Measurements from ENCODE around the gene PEAR1. TPM values are rescaled to one million over a fixed set of nuclear protein-coding genes. Genes with fewer than 3 reads are reported as not detected.

The PEAR1 gene
- total RNA-seq, 1 donor: 1.7 TPM

DNA sequence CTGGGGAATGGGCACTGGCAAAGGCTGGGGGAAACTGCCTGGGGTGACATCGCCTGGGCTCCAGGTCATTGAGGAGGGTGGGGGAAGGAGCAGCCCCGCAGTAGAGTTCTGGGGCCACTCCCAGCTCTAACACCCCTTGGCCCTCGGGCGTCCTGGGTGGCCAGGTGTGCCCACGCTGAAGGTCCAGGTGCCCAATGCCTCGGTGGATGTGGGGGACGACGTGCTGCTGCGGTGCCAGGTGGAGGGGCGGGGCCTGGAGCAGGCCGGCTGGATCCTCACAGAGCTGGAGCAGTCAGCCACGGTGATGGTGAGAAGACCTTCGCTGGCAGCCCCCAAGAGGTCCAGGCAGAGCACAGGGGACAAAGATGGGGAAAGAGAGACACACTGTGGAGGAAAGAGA is 25.2 kb upstream of the PEAR1 start:
- Histone ChIP-seq H3K4me1 (ENCODE audit: insufficient read depth, low read length) (peaks cover 2% of the 10 kb centered on the region), H3K27me3 (ENCODE audit: insufficient read depth, low read length) (peaks cover 3% of the 10 kb centered on the region), H3K4me3 (ENCODE audit: low read length) (no peak overlapping the region), H3K9me3 (ENCODE audit: low read depth, low read length) (no peaks in the 10 kb centered on the region)

DNA sequence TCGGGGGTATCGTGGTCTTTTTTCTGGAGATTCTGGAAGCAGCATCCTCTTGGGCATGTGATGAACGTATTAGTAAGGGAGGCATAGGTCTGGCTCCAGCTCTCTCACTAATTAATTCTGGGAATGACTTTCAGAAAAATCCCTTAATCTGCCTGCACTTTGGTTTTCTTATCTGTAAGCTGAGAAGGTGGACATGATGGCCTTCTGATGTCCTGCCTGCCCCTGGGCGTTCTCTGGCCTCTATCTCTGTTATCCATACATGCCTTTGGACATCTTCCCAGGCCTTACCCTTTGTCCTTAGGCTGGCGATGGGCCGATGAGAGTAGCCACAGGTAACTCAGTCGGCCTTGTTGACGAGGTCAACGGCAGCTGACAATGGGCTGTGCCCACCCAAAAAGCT is 24.1 kb upstream of the PEAR1 start:
- peaks cover 3% of the 10 kb centered on the region for H3K27me3 ChIP-seq (ENCODE audit: insufficient read depth, low read length)
- H3K4me1 ChIP-seq (ENCODE audit: insufficient read depth, low read length): peaks cover 2% of the 10 kb centered on the region
- no peak overlapping the region for H3K4me3 ChIP-seq (ENCODE audit: low read length)
- H3K9me3 ChIP-seq (ENCODE audit: low read depth, low read length): no peaks in the 10 kb centered on the region

DNA sequence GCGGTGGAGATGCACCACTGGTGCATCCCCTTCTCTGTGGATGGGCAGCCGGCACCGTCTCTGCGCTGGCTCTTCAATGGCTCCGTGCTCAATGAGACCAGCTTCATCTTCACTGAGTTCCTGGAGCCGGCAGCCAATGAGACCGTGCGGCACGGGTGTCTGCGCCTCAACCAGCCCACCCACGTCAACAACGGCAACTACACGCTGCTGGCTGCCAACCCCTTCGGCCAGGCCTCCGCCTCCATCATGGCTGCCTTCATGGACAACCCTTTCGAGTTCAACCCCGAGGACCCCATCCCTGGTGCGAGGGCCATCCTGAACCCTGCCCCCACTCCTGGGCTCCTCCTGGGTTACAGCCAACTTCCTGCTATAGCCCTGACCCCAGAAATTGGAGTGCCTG is 19.9 kb upstream of the PEAR1 start:
- Histone ChIP-seq H3K27me3 (ENCODE audit: insufficient read depth, low read length) (no peaks in the 10 kb centered on the region), H3K9me3 (ENCODE audit: low read depth, low read length) (no peaks in the 10 kb centered on the region), H3K4me3 (ENCODE audit: low read length) (no peak overlapping the region), H3K4me1 (ENCODE audit: insufficient read depth, low read length) (no peaks in the 10 kb centered on the region)

DNA sequence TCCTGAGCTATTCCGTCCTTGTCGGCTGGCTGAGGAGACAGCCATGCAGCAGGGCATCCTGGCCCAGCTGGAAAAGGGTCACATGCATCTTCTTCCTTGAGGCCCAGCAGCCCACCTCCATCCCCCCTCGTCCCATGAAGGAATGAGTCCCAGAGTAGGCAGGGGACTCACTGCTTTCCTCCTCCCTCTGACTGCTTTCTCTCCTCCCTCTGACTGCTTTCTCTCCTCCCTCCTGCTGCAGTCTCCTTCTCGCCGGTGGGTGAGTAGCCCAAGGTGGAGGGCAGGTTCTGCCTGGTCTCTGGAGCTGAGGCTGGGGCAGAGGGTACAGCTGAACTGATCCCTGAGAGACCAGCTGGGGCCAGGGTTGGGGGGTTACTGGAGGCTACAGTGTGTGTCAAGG is 19.4 kb upstream of the PEAR1 start:
- Histone ChIP-seq H3K9me3 (ENCODE audit: low read depth, low read length) (no peaks in the 10 kb centered on the region), H3K27me3 (ENCODE audit: insufficient read depth, low read length) (no peaks in the 10 kb centered on the region), H3K4me3 (ENCODE audit: low read length) (no peak overlapping the region), H3K4me1 (ENCODE audit: insufficient read depth, low read length) (no peaks in the 10 kb centered on the region)

DNA sequence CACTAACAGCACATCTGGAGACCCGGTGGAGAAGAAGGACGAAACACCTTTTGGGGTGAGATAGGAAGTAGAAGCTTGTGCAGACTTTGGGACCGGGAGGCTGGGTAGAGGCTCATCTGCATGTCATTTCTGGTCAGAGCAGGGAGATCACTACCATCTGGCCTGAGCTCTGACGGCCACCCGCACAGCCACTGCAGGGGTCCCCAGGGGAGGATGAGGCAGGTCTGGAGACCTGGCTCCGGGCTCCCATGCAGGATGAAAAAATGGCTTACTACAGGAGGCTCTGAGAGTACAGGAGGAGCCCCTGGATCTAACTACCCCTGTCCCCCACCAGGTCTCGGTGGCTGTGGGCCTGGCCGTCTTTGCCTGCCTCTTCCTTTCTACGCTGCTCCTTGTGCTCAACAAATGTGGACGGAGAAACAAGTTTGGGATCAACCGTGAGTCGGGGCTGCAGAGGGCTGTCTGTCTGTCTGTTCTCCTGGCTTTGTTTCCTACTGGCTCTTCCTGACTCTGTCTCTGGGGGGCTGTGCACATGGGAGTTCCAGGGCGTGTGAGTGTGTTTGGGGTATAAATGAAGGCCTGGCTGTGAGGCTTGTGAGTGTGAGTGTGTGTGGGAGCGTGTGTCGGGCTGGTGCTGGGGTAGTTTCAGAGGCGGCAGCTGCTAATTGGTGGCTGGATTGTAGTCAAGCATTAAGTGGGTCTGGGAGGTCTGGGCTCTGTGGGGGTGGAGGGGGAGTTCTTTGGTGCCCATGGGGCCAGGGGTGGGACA is 18.8 kb upstream of the PEAR1 start:
- H3K27me3 ChIP-seq (ENCODE audit: insufficient read depth, low read length): no peaks in the 10 kb centered on the region
- H3K4me1 ChIP-seq (ENCODE audit: insufficient read depth, low read length): no peaks in the 10 kb centered on the region
- no peak overlapping the region for H3K4me3 ChIP-seq (ENCODE audit: low read length)
- H3K9me3 ChIP-seq (ENCODE audit: low read depth, low read length): no peaks in the 10 kb centered on the region

DNA sequence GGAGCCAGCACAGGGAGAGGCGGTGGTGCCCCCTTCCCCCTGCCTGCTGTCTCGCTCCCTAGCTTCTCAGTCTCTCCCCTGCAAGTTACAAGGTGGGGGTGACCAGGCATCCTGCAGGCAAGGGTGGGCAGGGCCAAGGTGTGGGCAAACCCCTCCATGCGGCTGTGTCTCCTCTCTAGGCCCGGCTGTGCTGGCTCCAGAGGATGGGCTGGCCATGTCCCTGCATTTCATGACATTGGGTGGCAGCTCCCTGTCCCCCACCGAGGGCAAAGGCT is 18.2 kb upstream of the PEAR1 start:
- H3K4me3 ChIP-seq (ENCODE audit: low read length): no peak overlapping the region
- H3K4me1 ChIP-seq (ENCODE audit: insufficient read depth, low read length): no peaks in the 10 kb centered on the region
- no peaks in the 10 kb centered on the region for H3K27me3 ChIP-seq (ENCODE audit: insufficient read depth, low read length)
- H3K9me3 ChIP-seq (ENCODE audit: low read depth, low read length): no peaks in the 10 kb centered on the region

DNA sequence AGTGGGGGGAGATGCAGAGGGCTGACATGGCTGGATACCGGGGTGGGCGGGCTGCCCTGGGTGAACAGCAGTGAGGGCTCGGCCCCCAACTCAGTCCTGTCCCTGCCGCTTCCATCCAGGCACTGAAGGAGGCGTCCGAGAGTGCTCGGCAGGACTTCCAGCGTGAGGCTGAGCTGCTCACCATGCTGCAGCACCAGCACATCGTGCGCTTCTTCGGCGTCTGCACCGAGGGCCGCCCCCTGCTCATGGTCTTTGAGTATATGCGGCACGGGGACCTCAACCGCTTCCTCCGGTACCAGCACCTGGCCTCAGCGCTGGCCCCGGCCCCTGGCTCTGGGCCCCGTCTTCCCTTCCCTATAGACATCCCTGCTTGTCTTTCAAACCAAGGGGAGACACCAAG is 17.2 kb upstream of the PEAR1 start:
- H3K27me3 ChIP-seq (ENCODE audit: insufficient read depth, low read length): no peaks in the 10 kb centered on the region
- no peak overlapping the region for H3K4me3 ChIP-seq (ENCODE audit: low read length)
- no peaks in the 10 kb centered on the region for H3K9me3 ChIP-seq (ENCODE audit: low read depth, low read length)
- H3K4me1 ChIP-seq (ENCODE audit: insufficient read depth, low read length): no peaks in the 10 kb centered on the region

DNA sequence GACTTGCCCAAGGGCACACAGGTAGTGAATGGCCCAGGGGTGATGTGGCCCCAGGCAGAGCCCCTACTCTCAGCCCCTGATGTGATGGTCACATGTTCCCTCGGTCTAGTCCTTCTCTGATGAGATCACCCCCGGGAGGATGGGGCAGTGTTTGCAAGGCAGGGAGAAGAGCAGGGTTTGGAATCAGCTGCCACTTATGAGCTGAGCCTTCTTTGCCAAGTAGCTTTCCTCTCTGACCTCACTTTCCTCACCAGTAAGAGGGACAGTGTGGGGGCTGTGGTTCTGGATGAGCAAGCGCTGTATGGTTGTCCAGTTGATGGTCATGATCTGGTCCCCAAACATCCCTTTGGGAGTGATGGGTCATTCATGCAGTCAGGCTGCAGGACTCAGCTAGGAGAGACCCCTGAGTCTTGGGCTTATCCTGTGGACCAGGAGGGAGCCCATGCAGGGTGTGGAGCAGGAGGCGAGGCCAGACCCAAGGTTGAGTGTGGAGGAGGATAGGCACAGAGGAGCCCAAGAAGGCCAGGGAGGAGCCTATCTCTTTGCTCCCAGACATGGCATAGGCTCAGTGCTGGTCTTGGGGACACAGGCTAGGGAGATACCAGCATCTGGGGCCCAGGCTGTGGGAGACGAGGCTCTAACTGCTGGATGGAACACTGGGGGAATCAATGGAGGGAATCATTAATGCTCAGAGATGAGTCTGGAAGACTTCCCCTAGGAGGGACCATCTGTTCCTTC is 15.9 kb upstream of the PEAR1 start:
- Histone ChIP-seq H3K4me3 (ENCODE audit: low read length) (no peak overlapping the region), H3K9me3 (ENCODE audit: low read depth, low read length) (no peaks in the 10 kb centered on the region), H3K4me1 (ENCODE audit: insufficient read depth, low read length) (no peaks in the 10 kb centered on the region), H3K27me3 (ENCODE audit: insufficient read depth, low read length) (no peaks in the 10 kb centered on the region)

DNA sequence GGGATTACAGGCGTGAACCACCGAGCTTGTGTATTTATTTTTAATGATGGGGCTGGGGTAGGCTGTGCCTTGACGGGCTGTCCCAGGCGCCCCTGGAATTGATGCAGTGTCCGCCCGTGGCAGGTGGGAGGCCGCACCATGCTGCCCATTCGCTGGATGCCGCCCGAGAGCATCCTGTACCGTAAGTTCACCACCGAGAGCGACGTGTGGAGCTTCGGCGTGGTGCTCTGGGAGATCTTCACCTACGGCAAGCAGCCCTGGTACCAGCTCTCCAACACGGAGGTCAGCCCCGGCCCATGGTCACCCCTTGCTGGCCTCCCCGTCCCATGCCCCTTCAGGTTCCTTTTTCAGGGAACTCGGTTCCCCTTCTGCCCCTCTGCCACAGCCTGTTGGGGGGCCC is 13.6 kb upstream of the PEAR1 start:
- no peaks in the 10 kb centered on the region for H3K27me3 ChIP-seq (ENCODE audit: insufficient read depth, low read length)
- H3K9me3 ChIP-seq (ENCODE audit: low read depth, low read length): no peaks in the 10 kb centered on the region

DNA sequence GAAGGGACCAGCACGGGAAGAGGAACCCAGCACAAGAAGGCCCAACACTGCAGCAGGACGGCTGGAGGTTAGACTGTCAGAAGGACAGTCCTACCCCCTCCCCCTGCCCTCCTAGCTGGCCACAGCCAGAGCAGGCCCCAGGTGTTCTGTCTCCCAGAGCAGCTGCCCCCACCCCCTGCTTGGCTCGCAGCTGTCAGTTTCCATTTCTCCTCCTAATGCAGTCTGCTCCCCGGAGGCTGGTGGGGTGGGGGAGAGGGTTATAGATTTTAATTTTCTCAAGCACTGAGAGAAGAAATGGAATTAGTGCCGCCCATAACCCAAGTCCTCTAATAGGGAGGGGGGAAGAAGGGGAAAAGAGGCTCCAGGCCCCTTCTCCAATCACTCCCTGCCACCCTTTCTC is 13.0 kb upstream of the PEAR1 start:
- no peaks in the 10 kb centered on the region for H3K27me3 ChIP-seq (ENCODE audit: insufficient read depth, low read length)

More for the DNA sequence above, 13.6 kb upstream of the PEAR1 start:
- Histone ChIP-seq H3K4me3 (ENCODE audit: low read length) (no peak overlapping the region), H3K4me1 (ENCODE audit: insufficient read depth, low read length) (no peaks in the 10 kb centered on the region)

DNA sequence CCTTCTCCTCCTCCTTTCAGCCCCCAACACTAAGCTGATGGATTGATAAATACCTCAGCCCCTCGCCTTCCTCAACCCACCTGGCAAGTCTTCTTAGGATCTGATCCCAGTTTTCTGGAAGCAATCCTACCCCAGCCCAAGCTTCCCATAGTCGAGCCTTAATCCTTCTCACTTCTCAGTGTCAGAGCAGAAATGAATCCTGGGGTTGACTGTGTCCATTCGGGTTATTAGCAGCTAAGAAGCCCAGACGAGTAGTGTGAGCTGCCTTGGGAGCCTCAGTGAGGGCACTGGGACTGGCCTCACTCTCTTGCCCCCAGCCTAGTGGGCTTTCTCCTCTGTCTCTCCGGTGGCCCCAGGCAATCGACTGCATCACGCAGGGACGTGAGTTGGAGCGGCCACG is 12.4 kb upstream of the PEAR1 start:
- Histone ChIP-seq H3K4me1 (ENCODE audit: insufficient read depth, low read length) (no peaks in the 10 kb centered on the region), H3K4me3 (ENCODE audit: low read length) (no peak overlapping the region), H3K27me3 (ENCODE audit: insufficient read depth, low read length) (no peaks in the 10 kb centered on the region), H3K9me3 (ENCODE audit: low read depth, low read length) (no peaks in the 10 kb centered on the region)

More for the DNA sequence above, 13.0 kb upstream of the PEAR1 start:
- H3K9me3 ChIP-seq (ENCODE audit: low read depth, low read length): no peaks in the 10 kb centered on the region
- H3K4me1 ChIP-seq (ENCODE audit: insufficient read depth, low read length): no peaks in the 10 kb centered on the region
- no peak overlapping the region for H3K4me3 ChIP-seq (ENCODE audit: low read length)

DNA sequence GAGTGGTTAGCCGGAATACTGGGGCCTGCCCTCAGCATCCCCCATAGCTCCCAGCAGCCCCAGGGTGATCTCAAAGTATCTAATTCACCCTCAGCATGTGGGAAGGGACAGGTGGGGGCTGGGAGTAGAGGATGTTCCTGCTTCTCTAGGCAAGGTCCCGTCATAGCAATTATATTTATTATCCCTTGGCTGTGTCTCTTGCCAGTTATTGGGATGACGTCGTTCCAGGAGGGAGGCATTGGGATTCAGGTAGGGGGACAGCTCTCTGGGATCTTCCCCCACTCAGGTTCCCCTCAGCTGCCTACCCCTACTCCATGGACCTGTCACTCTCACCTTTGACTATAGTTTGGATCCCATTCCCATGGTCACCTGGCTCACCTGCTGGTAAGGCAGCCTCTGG is 11.9 kb upstream of the PEAR1 start:
- no peaks in the 10 kb centered on the region for H3K4me1 ChIP-seq (ENCODE audit: insufficient read depth, low read length)
- H3K27me3 ChIP-seq (ENCODE audit: insufficient read depth, low read length): no peaks in the 10 kb centered on the region
- no peaks in the 10 kb centered on the region for H3K9me3 ChIP-seq (ENCODE audit: low read depth, low read length)
- no peak overlapping the region for H3K4me3 ChIP-seq (ENCODE audit: low read length)

DNA sequence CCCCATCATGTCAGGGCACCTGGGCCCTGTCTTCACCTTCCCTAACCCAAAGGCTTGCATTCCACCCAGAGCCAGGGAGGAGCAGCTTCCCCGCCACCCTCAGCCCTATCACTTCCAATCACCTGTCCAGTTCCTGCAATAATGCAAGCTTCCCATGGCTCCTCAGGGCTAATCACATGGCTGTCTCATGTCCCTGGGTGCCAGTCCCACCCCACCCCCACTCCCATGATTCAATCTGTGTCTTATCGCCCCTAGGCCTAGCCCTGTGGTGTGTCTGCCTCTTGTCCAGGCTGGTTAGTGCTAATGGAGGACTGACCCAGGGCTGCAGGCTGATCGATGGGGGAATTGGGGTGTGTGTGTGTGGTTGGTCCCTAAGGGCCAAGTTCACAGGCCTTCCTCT is 11.0 kb upstream of the PEAR1 start:
- Histone ChIP-seq H3K4me3 (ENCODE audit: low read length) (no peak overlapping the region), H3K4me1 (ENCODE audit: insufficient read depth, low read length) (no peaks in the 10 kb centered on the region), H3K9me3 (ENCODE audit: low read depth, low read length) (no peaks in the 10 kb centered on the region), H3K27me3 (ENCODE audit: insufficient read depth, low read length) (no peaks in the 10 kb centered on the region)

DNA sequence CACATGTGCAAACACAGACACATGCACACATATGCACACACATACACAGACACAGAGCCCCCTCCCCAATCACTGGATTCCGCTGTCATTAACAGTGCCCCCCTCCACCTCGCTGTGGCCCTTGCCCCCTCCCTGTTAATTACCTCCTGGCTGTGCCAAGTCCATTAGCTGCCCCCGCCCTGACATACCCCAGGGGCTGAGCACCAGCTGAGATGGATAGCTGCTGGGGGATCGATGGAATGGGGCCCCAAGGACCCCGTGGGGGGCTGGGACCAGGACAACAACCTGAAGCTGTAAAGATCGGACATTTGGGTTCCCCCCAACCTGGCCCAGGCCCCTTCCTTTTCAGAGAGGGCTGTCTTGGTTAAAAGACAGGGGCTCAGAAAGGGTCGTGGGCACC is 9.6 kb upstream of the PEAR1 start:
- Histone ChIP-seq H3K27me3 (ENCODE audit: insufficient read depth, low read length) (no peaks in the 10 kb centered on the region), H3K4me3 (ENCODE audit: low read length) (no peak overlapping the region), H3K4me1 (ENCODE audit: insufficient read depth, low read length) (no peaks in the 10 kb centered on the region), H3K9me3 (ENCODE audit: low read depth, low read length) (no peaks in the 10 kb centered on the region)

DNA sequence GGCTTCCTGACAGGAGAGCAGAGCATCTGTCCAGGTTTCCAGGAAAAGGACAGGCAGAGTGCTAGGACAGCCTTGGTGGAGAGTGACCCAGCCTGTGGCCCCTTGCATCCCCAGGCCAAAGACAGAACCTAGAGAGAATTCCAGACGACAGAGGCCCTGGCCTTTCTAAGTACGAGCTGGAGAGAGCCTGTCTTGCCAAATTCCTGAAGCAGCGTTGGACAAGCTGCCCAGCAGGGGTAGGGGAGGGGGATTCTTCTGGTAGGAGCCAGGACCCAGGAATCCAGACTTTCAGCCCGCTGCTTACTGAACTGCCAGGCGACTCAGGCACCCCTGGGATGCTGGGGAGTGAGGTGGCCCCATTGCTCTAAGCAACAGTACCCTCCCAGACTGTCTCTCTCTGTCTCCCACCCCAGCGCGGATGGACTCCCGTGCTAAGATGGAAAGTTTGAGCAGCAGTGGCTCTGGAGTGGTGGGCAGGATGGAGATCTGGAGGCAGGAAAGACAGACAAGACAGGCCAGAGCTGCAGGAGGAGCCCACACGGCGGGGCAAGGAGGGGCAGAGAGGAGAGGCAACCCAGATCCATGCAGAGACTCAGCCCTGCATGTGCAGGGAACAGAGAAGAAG is 8.8 kb upstream of the PEAR1 start:
- no peaks in the 10 kb centered on the region for H3K27me3 ChIP-seq (ENCODE audit: insufficient read depth, low read length)
- H3K4me3 ChIP-seq (ENCODE audit: low read length): no peak overlapping the region
- H3K9me3 ChIP-seq (ENCODE audit: low read depth, low read length): no peaks in the 10 kb centered on the region
- no peaks in the 10 kb centered on the region for H3K4me1 ChIP-seq (ENCODE audit: insufficient read depth, low read length)

DNA sequence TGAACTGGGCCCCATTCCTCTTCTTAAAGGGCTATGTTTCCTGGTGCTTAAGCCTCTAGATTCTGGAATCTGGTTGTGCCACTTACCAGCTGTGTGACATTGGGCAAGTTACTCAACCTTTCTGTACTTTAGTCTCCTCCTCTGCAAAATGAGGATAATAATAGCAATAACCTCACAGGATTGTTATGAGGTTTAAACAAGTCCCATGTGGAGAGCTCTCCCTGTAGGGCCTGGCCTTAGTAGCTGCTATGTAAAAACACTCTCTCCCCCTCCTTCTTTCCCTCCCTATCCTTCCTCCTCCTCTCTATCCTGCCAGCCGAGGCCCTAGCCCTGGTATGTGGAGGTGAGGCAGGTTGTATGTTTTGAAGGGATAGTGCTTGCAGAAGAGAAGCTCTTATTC is 8.2 kb upstream of the PEAR1 start:
- H3K27me3 ChIP-seq (ENCODE audit: insufficient read depth, low read length): peaks cover 1% of the 10 kb centered on the region
- no peak overlapping the region for H3K4me3 ChIP-seq (ENCODE audit: low read length)
- H3K4me1 ChIP-seq (ENCODE audit: insufficient read depth, low read length): no peaks in the 10 kb centered on the region
- no peaks in the 10 kb centered on the region for H3K9me3 ChIP-seq (ENCODE audit: low read depth, low read length)

Measured in mononuclear cell (primary cell).